HG03354 (cell line): ENCODE data around the gene XDH.

ENCODE experiments used
- ATAC-seq: cut with Tn5 transposase; IDR thresholded peaks from one replicate; pipeline ENCODE4 v1.9.1; 2021; ENCODE audit warnings: mild to moderate bottlenecking; ENCODE audit not compliant: unreplicated experiment, poor library complexity, severe bottlenecking

Gene XDH

GRCh38 chr2:31372097-31372496, 42.4 kb downstream of the XDH start:
- ATAC-seq, result no peak

- no peak for ATAC-seq
Observed at GRCh38 chr2:31371691-31372090, 42.9 kb downstream of the XDH start.

DNA sequence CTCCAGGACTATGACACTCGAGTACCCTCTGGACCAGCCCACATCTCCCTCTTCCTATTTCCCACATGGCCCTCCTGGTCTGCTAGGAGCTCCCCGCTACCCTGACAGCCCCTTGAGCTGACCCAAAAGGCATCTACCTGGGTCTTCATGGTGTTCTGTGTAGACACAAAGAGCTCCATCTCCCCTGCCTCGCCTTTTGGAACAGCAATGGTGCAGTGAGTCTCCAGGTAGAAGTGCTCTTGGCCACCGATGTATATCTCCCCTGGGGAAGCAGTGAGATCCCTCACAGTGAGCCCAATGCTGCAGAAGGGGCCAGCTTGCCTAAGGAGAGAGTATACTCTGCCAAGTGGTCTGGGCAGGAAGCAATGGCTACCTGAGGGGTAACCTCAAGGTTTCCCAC, 47.8 kb downstream of the XDH start:
- ATAC-seq, result no peak

- ATAC-seq, result no peak
Observed at GRCh38 chr2:31365834-31366505, 48.6 kb downstream of the XDH start.

DNA sequence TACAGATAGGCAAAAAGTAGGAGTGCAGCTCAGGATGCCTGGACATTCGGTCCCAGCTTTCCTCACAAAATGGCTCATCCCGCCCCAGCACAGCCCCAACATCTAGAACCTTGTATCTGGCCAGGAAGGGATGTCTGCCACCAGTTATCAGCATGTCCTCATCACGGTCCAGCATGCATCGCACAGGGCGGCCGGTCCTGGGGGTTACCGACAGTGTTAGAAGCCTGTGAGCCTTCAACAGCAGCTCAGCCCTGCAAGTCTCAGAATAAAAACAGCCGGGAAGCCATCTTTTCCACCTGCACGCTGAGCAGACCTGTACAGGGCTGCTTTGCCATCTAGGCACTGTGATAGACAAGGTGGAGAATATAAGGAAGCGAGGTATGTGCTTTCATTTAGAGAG, 49.2 kb downstream of the XDH start:
- no peak for ATAC-seq

GRCh38 chr2:31363956-31364750, 50.4 kb downstream of the XDH start:
- ATAC-seq, result no peak

GRCh38 chr2:31362581-31362980, 52.0 kb downstream of the XDH start:
- ATAC-seq, result no peak

DNA sequence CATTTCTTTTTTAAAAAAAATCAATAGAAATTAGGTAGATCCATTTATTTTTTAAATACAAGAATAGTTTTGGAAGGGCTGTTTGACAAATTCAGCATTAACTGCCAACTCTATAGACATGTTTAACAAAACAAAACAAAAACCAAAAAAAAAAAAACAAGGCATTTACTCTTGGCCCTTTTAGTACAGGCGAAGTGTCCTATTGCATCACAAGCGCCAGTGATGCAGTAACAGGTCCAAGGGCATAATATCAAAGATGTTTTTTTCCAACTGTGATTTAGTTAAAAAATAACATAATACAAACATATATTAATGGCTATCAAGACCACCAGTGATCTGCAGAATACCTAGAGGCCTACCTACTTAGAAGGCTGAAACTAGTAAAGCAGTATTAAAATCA, 55.3 kb downstream of the XDH start:
- ATAC-seq, result no peak

DNA sequence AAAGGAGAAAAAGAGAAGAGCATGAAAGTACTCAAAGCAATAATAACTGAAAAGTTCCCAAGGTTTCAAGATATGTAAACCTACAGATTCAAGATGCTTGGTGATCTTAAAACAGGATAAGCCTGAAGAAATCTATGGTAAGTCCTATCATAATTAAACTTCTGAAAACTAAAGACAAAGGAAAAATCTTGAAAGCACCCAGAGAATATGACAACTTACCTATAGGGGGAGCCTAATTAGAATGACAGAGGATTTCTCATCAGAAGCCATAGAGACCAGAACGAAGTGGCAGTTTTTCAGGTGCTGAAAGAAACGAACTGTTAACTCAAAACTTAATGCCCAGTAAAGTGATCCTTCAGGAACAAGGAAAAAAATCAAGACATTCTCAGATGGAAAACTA, 59.7 kb downstream of the XDH start:
- ATAC-seq, result no peak

DNA sequence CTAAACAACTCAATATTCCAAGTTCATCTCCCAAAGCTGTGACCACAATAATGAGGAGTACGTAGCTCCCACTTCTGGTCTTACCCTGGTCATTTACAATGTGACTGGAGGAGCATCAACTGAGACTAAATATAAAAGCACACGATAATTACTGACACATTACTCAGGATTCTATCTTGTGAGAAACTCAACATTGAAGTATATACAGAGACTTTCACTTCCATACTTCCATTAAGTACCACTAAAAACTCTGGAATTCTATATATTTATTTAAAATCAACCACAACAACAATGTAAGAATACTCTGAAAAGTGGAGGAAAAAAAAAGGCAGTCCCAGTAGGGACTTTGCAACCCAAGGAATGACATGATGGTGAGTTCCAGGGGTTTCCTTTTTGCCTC, 61.4 kb downstream of the XDH start:
- no peak for ATAC-seq

GRCh38 chr2:31349684-31350083, 64.9 kb downstream of the XDH start:
- no peak for ATAC-seq

GRCh38 chr2:31349160-31349559, 65.4 kb downstream of the XDH start:
- ATAC-seq, result no peak

DNA sequence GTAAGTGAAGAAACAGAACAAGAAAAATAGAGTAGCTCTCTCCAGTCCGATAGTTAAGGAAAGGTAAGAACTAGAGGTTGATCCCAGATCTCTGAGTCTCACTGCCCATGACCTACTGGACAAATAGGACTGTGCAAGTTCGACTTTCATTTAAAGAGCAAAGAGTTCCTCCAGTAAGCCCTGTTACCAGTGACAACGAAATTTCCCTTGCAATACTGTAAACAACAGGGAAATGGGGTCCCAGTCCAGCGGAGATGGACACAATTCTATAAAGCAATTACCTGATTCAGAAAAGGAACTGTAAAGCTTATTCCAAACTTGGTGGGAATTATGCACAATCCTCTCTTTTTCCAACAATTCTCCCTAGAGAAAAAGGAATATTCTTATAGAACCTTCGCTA, 65.9 kb downstream of the XDH start:
- no peak for ATAC-seq

GRCh38 chr2:31347750-31348149, 66.8 kb downstream of the XDH start:
- no peak for ATAC-seq

DNA sequence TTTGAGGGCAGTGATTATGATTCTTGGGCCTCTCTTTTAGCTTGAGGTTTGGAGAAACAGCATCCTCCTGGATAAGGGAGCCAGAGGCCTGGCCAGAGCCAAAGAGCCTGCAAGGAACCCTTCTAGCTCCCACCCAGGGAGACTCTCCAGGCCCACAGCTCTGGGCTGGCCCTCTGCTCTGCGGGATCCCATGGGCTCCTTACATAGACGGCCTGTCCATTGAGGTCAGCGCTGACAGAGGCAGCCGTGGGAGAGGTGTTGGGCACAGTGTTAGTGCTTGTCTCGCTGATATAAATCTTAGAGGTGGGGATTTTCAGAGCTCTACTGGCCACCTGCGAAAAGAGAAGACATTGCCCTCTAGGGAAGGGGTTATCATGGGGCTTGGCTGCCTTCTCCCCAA, 67.2 kb downstream of the XDH start:
- no peak for ATAC-seq

- no peak for ATAC-seq
Observed at GRCh38 chr2:31344447-31344846, 70.1 kb downstream of the XDH start.

DNA sequence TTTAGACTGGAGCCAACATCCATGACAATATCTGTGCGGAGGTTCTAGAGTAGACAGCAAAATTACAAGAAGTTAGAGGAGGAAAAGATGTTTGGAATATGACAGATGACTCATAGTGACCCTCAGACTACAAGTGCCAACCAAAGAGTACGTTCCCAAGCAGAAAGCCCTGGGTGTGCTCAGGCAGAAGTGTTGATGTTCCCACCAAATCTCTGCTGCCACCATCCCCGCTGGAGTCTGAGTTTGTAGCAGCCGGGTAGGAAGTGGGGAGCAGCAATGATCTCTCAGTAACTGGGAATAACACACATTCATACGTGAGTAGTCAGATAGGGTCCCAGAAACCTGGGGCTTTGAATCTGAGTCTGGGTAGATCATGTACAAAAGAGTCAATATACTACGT, 73.2 kb downstream of the XDH start:
- no peak for ATAC-seq

DNA sequence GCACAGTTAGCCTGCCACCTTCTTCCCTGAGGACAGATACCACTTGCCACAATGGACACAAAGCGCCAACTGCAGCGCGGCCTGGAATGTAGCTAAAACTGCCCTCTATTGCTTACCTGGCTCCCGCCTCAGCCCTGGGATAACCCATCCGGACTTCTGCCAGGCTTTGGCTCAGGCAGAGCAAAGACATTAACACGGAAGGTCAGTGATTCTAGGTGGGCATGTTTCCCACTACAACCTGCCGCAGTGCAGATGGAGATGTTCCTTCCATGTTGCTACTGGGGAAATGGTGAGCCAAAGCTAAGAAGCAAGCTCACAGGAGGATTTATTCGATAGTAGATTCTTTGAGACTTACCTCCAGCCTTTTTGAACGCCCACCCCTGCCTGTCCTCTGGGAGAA, 74.8 kb downstream of the XDH start:
- no peak for ATAC-seq

- ATAC-seq, result no peak
Observed at GRCh38 chr2:31337860-31338259, 76.7 kb downstream of the XDH start.

GRCh38 chr2:31337197-31337596, 77.3 kb downstream of the XDH start:
- no peak for ATAC-seq

DNA sequence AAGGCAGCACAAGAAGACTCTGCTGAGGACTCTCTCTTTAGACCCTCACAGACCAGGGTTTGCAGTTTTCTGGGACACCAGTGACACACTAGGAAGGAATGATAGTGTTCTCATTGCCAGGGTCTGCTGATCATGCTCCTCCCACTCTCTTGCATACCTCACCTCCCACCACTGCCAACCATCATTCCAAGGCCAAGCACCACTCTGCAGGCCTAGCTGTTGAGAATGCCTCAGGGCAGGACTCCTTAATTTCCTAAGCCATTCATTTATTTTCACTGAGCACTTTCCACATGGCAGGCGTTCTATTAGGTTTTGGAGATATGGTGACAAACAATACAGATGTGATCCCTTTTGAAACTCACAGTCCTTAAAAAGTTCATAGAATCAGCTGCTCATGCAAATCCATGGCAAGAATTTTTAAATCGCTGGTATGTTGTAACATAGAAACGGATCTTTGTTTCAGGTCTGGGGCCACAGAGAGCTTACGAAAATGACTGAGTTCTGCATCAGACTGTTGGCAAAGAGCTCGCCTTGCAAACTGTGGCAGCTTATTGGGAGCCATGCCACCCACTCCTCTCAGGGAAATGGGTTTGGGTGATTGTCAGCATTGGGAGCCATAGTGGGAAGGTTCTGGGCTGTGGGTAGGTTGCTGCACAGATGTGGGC, 78.5 kb downstream of the XDH start:
- ATAC-seq, result no peak
